ENCODE results near the gene PLPP1. TPM values are rescaled to one million over a fixed set of nuclear protein-coding genes. Genes with fewer than 3 reads are reported as not detected.

The PLPP1 gene
- total RNA-seq, 2 donors from 2014 or later = 170 to 189 TPM

- Histone ChIP-seq H3K4me3 (no peak overlapping the region), H3K27ac (no peak overlapping the region), H3K4me1 (peaks cover 0 to 7% of the 10 kb centered on the region in 2 donors), H3K27me3 (no peaks in the 10 kb centered on the region), H3K36me3 (no peaks in the 10 kb centered on the region), H3K9me3 (no peaks in the 10 kb centered on the region)
- DNase-seq (ENCODE audit: low spot score) = no peak
- TF ChIP-seq CTCF (IDR thresholded peaks at IDR 0.05) = no peak
Observed at GRCh38 chr5:55558484-55558883, 23.7 kb upstream of the PLPP1 start.

DNA sequence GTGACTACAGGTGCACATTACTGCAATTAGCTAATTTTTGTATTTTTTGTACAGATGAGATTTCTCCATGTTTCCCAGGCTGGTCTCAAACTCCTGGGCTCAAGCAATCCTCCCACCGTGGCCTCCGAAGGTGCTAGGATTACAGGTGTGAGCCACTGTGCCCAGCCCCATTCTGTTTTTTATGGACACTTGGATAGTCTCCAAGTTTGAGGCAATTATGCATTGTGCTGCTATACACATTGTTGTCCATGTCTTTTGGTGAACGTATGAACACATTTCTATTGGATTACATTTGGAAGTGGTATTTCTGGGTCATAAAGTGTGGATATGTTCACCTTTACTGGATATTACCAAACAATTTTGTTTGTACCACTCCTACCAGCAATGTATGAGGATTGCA, 22.4 kb upstream of the PLPP1 start:
- Histone ChIP-seq H3K27ac (no peak overlapping the region), H3K36me3 (no peaks in the 10 kb centered on the region)
- TF ChIP-seq CTCF (IDR thresholded peaks at IDR 0.05) = no peak

DNA sequence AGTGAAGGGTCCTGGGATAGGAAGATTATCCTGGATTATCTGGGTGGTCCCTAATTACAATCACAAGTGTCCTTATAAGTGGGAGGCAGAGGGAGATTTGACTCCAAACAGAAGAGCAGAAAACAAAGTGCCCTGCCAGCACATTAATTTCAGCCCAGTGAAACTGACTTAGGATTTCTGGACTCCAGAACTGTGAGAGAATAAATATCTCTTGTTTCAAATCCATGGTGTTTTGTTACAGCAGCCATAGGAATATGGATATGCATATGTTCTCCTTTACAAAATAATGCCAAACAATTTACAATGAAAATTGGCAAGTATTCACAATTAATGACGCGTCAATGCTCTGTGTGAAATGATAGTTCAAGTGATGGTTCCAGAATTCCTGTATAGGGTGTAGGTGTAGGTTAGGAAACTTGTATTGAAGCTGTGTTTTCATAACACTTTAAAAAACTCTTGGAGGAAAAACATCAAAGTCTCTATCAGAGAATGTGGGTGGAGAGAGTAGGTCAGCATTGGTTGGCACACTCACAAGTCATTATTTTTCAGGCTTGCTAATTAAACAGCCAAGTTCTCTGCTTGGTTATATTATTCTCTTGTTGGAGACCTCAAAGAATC, 19.9 kb upstream of the PLPP1 start:
- Histone ChIP-seq H3K9me3 (no peaks in the 10 kb centered on the region), H3K4me1 (peaks cover 0 to 7% of the 10 kb centered on the region in 2 donors), H3K36me3 (no peaks in the 10 kb centered on the region), H3K27me3 (no peaks in the 10 kb centered on the region), H3K4me3 (no peak overlapping the region), H3K27ac (no peak overlapping the region)
- no peak for DNase-seq (ENCODE audit: low spot score)
- no peak for TF ChIP-seq CTCF (IDR thresholded peaks at IDR 0.05)

More for the DNA sequence above, 22.4 kb upstream of the PLPP1 start:
- no peaks in the 10 kb centered on the region for H3K27me3 ChIP-seq
- no peaks in the 10 kb centered on the region for H3K9me3 ChIP-seq
- DNase-seq (ENCODE audit: low spot score) = no peak
- peaks cover 0 to 7% of the 10 kb centered on the region in 2 donors for H3K4me1 ChIP-seq
- no peak overlapping the region for H3K4me3 ChIP-seq

DNA sequence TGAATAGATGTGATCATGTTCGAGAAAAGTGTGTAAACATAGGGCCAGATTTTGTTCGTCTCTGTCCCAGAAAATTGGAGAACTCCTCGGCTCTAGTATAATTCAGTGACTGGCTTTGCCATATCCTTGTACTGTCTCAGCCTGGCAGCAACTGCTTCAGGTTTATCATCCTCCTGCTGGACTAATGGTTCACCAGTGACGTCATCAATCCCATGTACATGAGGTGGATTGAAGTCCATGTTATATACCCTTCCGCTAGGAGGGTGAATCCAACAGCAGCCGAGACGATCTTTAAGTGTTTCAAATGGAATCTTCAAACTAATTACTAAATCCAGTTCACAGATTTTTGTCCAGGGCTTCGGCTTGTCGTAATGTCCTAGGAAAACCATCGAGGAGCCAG, 17.1 kb upstream of the PLPP1 start:
- Histone ChIP-seq H3K4me1 (peaks cover 0 to 7% of the 10 kb centered on the region in 2 donors), H3K27me3 (no peaks in the 10 kb centered on the region), H3K4me3 (no peak overlapping the region), H3K9me3 (no peaks in the 10 kb centered on the region), H3K27ac (no peak overlapping the region), H3K36me3 (no peaks in the 10 kb centered on the region)
- DNase-seq (ENCODE audit: low spot score) = no peak
- no peak for TF ChIP-seq CTCF (IDR thresholded peaks at IDR 0.05)

- H3K36me3 ChIP-seq = no peaks in the 10 kb centered on the region
- H3K27ac ChIP-seq = no peak overlapping the region
- H3K4me1 ChIP-seq = peaks cover 0 to 7% of the 10 kb centered on the region in 2 donors
- no peak for TF ChIP-seq CTCF (IDR thresholded peaks at IDR 0.05)
- no peak overlapping the region for H3K4me3 ChIP-seq
- no peaks in the 10 kb centered on the region for H3K9me3 ChIP-seq
- no peaks in the 10 kb centered on the region for H3K27me3 ChIP-seq
- DNase-seq (ENCODE audit: low spot score) = no peak
Observed at GRCh38 chr5:55551358-55551757, 16.6 kb upstream of the PLPP1 start.

GRCh38 chr5:55547781-55548180, 13.0 kb upstream of the PLPP1 start:
- no peak for DNase-seq (ENCODE audit: low spot score)
- no peak overlapping the region for H3K27ac ChIP-seq
- H3K4me1 ChIP-seq = no peaks in the 10 kb centered on the region
- TF ChIP-seq CTCF (IDR thresholded peaks at IDR 0.05) = no peak
- H3K36me3 ChIP-seq = no peaks in the 10 kb centered on the region
- H3K9me3 ChIP-seq = no peaks in the 10 kb centered on the region
- H3K4me3 ChIP-seq = no peak overlapping the region
- no peaks in the 10 kb centered on the region for H3K27me3 ChIP-seq

Data from right atrium auricular region (tissue), 2 donors.